G401.6 (cell line): ENCODE measurements around the gene SYCN.

Experiments used
- FAIRE-seq: peaks from 2 replicates; lab custom pipeline; 2012; peaks lifted over from hg19 to GRCh38; lab: Jason Lieb, UNC

Gene SYCN

DNA sequence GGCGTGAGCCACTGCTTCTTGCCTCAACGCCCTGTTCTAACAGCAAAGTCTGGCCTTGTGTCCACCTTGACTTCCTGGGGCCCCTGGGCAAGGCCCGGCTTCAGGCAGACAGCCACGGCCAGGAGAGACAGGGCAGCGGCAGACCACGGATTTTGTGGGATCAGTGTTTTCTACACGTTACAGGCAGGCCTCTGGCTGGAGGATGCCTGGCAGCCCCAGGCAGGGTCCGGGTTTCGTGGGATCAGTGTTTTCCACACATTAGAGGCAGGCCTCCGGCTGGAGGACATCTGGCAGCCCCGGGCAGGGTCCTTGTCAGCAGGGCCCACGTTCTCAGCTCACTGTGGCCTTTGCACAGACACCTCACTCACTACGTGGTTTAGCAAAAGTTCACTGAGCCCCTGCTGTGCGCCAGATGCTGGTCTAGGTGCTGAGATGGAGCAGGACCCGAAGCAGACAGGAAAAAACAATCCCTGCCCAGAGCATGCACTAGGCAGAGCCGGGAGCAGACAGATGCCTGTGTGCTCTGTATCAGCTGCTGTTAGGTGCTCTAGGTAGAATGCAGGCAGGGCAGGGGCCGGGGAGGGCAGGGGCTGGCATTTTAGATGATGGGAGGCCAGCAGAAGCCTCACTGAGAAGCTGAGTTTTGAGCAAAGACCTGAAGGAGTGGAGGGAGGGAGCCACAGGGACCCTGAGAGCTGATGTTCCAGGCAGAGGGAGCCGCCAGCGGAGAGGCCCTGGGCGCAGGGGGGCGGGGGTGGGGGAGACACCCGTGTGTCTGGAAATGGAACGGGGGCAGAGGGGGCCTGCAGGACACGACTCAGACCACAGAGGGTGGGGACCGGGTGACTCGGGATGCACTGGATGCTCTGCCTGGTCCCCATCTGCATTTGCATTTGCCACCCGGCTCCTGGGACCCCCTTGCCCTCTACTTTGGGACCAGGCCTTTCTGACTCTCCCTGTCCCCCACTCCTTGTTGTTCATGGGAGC, 32.3 kb downstream of the SYCN start:
- FAIRE-seq, result no peak

DNA sequence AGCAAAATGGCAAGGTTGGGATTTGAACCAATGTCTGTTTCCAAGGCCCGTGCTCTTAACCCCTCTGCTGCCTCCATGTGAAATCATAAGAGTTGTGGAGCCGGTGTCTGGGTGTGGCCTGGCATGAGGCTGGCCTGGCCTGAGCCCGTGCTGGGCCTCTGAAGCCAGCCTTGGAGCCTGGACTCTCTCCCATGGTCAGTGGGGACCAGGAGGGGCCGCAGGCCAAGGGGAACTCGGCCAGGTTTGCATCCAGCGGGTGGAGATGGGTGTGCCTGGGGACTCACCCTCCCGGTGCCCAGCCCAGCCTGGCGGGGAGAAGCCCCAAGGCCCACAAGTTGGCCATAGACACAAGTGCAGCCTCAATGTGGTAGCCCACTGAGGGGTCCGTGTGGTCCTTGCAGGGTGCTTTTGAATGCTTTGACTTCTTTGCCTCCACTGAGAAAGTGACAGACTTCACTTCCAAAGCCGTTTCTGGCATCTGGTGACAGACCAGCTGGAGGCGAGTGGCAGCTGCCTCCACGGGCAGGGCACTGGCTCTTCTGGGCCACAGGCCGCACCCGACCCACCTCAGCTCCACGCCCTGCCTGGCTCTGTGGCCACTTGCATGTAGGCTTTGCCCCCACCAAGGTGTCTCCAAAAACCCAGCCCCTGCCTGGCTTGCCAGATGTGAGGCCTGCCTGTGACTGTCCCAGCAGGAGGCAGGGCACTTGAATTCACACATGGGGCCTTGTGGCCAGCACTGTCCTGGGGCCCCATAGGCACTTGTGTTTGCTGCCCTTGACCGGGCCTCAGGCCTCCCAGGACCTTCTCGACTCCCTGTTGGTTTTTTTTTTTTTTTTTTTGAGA, 33.5 kb downstream of the SYCN start:
- no peak for FAIRE-seq

DNA sequence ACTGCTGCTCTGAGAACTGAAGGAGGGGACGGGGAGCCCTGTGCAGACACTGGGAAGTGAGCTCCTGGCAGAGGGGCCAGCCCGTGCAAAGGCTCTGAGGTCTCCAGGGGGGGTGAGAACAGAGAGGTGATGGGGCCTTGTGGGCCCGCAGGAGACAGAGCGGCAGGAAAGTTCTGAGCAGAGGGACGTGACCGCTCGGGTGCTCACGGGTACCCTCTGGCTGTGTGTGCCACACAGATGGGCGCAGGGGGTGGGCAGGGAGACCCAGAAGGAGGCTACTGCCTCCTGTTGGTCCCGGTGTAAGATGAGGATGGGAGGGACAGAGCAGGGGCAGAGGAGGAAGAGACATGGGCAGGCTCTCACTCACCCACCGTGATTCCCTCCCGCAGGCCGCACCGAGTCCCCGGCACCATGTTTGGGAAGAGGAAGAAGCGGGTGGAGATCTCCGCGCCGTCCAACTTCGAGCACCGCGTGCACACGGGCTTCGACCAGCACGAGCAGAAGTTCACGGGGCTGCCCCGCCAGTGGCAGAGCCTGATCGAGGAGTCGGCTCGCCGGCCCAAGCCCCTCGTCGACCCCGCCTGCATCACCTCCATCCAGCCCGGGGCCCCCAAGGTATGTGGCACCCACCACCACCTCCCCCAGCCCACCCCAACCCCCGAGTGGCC, 34.8 kb downstream of the SYCN start:
- FAIRE-seq, result no peak

DNA sequence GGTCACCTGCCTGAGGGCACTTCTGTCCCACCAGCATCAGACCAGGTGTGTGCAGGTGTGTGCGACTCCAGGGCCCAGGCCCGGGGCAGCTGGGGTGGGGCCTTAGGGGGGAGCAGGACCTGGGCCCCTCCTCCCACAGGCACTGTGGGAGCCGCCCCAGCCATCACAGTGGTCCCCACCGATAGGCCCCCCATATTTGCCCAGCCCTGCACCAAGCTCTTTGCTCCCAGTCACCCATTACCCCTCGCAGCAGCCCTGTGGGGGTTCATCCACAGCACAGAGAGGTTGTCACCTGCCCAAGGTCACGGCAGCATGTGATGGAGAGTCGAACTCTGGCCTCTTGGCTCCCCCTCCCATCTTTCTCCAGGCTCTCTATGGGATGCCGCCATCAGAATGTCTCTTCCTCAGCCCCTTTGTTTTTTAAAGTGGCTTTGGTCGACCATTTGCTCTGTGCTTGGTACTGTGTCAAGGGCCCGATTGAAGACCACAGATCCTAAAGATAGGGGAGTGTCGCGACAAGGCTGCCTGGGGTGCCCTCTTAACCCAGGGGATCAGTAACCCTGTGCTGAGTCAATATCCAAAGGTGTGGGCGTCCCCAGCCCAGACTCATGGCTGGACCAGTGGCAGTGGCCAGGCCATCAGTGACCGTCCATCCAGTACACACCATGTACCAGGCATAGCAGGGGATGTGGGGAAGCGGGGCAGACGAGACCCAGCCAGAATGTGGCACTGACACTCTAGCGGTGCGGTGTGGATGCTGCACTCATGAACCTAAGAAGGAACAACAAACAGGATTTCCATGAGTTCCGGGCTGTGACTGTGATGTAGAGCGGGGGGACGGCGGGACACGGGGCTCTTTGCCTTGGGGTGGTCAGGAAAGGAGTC, 35.6 kb downstream of the SYCN start:
- no peak for FAIRE-seq

DNA sequence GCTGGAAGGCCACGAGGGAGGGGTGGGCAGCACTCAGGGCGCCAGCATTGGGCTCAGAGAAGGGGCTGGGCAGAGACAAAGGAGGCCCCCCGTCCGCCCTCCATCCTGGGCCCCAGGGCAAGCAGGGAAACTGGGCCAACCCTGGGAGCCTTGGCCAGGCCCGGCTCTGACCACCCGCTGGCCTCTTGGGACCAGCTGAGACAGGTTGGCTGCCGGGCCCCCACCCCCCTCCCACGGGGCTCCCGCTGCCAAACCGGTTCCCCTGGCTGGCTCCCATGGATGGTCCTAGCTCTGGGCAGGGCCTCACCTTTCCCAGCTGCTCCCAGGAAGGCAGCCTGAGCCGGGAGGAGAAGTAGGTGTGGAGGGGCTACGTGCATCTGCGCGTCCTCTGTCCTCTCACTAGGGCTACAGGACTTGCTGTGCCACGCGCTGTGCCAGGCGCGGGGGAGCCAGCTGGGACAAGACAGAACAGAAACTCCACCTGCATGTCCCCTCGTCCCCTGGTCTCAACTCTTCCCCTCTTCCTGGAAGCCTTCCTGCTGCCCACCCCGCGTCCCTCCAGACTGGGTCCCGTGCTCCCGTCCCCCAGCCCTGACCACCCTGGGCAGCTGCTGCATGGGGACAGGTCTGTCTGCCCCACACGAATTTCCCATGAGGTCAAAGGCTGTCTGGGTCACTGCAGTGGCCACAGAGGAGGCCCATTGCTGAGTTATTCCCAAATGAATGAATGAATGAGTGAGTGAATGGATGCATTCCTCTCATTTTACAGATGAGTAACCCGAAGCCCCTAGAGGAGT, 36.4 kb downstream of the SYCN start:
- FAIRE-seq, result no peak

DNA sequence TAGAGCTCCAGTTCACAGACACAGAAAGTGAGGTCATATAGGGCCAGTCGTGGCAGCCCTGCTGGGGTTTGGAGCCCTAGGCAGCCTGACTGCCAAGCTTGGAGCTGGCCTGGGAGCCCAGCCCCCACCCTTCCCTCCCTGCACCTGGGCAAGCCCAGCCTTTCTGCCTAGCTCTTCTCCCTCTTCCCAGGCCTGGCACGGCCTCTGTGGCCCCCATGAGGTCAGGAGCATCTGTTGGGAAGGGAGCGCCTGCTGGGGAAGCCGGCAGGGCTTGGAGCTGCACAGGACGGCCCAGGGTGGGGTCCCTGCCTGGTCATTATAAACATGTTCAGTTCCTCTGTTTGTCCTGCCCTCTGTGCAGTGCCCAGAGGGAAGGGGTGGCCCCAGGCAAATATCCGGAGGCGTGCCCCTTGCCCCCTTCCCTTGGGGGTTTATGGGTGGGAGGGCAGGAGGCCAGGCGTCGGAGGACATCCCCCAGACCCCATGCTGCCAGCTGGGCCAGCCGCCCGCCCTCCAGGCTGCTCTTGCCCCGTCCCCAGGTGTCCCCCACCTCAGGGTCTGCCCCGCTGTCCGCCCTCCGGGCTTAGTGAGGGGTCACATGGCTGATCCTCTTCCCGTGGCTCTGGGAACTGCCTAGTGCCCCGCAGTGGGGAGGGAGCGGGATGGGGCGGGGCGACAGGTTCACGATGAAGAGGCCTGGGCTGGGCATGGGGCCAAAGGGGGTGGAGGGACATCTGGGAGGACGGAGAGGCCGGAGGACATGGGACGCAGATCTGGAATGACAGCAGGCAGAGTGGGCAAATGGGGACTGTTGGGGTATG, 37.3 kb downstream of the SYCN start:
- no peak for FAIRE-seq

DNA sequence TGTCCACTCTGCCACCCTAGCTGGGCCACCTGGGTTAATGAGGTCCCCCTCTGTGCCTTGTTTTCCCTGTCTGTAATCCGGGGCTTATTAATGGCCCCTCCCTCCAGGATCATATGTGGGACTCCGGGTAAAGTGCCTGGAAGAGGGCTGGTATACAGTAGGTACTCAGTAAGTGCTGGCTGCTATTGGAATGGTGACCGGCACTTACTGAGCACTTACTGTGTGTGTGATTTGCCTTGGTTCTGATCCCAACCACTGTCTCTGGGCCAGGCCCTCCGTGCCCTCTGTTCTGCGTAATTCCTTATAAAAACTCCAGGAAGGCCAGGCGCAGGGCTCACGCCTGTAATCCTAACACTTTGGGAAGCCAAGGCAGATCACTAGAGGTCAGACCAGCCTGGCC, 38.2 kb downstream of the SYCN start:
- no peak for FAIRE-seq

DNA sequence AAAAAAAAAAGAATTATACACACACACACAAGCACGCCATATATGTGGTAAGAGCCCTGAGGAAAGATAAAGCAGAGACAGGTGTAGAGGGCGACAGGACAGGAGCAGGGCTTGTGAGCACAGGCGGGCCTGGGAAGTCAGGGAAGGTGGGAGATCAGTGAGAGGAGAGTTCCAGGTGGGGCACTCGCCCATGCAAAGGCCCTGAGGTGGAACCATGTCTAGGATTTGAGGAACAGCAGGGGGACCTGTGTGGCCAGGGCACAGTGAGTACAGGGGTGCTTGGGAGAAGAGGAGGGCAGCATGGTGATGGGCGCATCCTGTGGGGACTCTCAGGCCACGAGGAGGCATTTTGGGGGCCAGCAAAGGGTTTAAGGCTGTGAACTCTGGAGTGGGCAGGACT, 39.8 kb downstream of the SYCN start:
- FAIRE-seq, result no peak

DNA sequence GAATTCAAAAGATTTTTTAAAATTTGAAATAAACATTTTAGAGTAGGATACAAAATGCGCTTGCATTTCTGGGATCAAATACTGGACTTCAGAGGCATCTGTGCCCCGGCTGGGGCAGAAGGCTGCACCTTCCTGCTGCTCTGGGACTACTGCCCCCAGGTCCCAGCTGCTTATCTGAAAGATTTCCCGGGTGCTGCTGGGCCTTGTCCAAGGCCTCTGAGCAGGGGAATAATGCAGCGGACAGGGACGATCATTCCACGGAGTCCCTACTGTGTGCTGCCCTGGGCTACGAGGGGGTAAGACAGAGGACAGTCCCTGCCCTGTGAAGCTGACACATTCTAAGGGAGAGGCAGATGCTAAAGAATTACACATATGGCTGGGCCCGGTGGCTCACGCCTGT, 40.4 kb downstream of the SYCN start:
- no peak for FAIRE-seq

DNA sequence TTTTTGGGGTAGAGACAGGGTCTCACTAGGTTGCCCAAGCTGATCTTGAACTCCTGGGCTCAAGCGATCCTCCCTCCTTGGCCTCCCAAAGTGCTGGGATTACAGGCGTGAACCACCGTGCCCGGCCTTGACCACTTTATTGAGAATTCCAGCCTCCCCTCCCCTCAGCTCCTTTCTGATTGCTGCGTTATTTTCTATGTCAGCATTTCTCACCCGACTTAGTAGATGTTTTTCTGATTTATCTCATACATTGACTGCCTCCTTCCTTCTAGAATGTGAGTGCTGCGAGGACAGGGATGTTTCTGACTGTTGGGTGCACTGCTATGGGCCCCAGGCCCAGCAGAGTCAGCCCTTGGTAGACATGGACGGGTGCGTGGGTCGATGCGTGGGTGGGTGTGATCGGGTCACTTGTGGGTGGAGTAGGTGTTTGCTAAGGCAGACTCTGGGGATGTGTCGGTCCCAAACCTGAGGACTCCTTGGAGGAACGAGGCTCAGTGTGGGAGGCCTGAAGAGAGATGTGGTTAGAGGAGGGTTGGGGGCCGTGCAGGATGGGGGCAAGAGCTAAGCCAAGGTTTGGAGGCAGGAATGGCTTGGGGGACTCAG, 41.5 kb downstream of the SYCN start:
- no peak for FAIRE-seq

DNA sequence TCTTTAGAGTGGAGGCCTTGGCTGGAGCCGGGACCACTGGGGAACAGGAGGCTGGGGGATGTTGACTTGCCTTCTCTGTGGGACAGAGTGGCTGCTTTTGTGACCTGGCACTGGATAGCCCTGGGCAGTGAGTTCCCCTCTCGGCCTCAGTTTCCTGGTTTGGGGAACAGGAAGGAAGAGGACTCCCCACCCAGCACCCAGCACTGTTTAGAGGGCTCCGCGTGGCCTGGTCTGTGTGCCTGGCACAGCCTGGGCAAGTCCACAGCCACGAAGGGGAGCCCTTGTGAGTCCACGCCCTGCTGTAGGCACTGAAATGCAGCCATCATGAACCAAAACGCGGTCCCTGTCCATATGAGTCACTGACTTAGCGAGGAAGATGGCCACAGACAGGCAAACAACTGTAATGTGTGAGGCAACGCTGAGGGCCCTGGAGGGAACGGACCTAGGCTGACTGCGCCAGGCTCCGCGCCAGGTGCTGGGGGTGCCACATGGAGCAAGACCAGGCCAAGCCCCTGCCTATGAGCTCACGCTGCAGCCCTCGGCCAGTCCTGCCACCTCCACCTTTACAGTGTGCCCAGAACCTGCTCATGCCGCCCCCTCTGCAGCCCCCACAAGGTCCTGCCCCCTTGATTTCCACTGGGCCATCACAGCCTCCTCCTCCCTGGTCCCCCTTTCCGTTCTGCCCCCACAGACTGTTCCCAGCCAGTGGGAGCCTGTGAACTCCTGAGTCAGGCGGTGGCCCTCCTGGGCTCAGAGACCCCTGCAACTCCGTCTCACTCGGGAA, 43.0 kb downstream of the SYCN start:
- no peak for FAIRE-seq

DNA sequence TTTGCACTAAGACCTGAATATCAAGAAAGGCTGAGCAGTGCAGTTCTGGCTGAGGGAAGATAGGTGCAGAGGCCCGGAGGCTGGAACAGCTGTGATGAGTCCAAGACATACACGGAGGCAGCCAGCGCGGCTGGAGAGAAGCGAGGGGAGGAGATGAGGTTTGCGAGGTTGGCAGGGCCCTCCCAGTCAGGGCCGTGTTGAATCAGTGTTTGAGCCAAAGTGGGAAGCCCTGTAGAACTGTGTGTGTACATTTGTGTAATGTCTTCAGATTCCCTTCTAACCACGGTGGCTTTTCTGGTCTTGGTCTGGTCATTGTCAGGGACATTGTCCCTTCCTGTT, 43.6 kb downstream of the SYCN start:
- FAIRE-seq, result no peak

DNA sequence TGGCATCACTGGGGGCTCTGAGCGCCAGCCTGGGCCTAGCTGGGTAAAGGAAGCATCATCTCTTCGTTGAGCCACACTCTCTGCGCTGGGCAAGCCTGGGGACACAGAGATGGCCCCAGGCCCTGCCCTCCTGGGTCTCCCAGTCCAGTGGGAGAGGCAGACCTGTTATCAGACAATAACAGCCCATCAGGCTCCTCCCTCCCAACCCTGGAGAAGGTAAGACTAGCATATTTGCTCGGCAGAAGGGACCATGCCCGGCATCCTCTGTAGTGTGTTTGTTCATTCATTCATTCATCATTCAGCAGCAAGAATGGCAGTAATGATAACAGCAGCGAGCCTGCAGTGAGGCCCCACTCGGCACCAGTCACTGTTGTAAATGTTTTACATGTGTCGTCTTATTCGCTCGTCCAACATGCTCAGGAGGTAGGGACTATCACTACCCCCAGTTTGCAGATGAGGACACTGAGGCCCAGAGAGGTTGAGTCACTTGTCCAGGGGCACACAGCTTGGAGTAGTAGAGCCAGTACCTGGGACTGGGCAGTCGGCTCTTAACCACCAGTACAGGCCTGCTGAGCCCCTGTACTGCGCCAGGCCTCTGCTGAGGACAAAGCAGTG, 45.3 kb downstream of the SYCN start:
- no peak for FAIRE-seq

DNA sequence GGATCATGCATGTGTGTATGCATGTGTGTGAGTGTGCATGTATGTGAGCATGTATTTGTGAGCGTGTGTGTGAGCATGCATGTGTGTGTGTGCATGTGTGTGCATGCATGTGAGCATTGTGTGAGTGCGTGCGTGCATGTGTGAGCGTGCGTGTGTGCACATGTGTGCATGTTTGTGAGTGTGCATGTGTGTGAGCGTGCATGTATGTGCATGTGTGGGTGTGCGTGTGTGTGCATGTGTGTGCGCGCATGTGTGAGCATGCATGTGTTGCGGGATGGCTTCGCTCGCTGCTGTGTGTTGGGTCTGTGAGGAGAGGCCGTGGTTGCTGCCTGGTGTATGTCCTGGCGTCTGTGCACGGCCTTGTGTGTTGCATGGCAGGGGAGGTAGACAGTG, 46.1 kb downstream of the SYCN start:
- FAIRE-seq, result no peak

DNA sequence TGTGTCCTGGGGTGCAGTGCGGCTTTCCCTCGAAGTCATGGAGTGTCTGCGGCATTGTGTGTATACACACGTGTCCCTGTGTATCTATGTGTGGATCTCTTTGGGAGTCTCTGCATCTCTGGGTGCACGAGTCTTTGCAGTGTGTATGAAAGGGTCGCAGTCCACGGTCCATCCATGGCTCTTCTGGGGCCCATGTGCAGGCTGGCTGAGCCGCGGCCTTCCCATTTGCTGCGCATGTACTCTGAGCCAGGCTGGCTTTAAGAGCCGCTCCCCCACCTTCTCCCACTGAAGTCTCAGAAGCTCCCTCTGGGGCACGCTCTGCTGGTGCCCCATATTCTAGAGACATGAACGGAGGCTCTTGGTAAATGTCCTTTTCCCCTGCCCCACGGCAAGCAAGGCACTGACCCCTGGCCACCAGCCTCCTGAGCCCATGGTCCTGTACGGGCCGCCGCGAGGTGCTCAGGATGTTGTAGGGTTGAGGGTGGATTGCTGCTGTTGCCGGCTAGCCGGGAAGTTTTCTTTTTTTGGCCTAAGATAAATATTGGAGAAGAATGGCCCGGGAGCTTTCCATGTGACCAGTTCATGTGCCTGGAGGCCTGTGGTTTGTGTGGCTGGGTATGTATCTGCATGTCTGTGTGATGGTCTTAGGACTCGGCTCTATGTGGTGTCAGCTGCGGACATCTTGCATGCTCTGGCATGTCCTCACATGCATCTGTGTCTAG, 46.6 kb downstream of the SYCN start:
- FAIRE-seq, result no peak

DNA sequence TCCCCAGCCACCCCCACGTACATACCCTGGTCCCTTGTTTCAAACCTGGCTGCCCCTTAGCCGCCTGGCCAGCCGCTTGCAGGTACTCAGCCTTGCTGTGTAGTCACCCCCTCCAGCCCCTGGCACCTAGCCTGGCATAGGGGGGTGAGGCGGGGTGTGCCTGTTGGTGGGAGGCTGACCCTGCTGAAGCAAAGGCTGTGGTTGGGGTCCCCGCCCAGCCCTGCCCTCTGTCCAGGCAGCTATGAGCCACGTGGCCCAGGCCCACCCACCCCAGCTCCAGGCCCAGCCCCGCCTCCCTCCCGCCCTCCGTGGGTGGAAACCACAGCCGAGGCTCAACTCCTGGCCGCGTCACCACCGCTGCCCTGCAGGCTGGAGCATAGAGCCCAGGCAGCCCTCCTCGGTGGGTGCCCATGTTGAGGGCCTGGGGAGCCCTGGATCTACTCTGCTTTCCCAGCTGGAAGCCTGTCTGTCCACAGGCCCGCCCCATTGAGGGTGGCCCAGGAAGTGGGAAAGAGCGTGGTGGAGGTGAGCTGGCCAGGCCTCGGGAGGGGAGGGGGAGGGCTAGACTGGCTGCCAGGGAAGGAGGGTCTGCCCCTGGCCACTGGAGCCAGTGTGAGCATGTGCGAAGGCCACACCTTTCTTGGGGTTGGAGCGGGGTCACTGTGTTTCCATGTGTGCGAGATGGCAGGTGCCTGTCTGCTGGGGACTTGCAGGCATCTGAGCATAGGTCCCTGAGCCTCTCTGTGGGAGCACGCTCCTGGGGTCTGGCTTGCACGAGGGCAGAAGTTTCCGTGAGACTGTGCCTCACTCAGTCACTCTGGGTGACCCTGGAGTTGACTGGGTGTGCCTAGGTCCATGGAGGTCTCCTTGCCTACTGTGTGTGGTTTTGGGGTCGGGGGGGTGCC, 47.5 kb downstream of the SYCN start:
- no peak for FAIRE-seq

DNA sequence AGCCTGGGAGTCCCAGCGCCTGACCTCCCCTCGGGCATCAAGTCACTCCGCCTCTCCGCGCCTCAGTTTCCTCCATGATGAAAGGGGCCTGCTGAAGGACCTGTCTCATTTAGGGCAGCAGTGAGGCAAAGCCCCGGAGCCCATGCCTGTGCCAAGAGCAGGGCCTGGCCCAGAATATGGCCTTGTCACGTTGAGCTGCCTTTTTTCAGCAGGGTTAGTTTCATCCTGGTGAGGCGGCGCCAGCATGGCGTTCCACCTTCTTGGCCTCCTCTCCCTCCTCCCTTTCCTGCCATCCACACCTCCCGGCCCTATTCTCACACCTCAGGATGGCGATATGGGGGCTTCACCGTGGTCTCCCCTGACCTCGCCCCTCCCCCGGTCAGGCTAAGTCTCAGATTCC, 48.3 kb downstream of the SYCN start:
- FAIRE-seq, result no peak
